ENCODE measurements around the gene PIAS4. TPM values are rescaled to one million over a fixed set of nuclear protein-coding genes. Genes with fewer than 3 reads are reported as not detected.

Gene PIAS4
- total RNA-seq, 2 experiments from 2014 or later = 16.1 to 20.1 TPM

DNA sequence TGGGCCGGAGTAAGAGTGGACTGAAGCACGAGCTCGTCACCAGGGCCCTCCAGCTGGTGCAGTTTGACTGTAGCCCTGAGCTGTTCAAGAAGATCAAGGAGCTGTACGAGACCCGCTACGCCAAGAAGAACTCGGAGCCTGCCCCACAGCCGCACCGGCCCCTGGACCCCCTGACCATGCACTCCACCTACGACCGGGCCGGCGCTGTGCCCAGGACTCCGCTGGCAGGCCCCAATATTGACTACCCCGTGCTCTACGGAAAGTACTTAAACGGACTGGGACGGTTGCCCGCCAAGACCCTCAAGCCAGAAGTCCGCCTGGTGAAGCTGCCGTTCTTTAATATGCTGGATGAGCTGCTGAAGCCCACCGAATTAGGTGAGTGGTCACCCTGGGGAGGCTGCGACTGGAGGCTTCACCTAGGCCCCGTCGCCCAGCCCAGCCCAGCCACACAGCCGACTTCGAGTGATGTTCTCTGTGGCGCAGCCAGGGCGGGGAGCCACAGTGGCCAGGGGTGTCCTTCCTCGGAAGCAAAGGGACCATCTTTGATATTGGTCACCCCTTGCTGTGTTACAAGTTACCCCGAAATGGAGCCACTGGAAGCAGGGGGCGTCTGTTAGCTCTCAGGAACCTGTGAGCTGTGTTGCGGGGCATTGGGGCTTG lies 5.6 kb downstream of the PIAS4 start:
- peaks cover 36% of the 10 kb centered on the region for H3K4me1 Mint-ChIP-seq (ENCODE audit: low read depth)
- DNase-seq = no peak
- H3K9me3 Mint-ChIP-seq = no peaks in the 10 kb centered on the region
- H3K4me3 Mint-ChIP-seq = no peak overlapping the region
- no peak overlapping the region for H3K27ac Mint-ChIP-seq
- intact Hi-C loops (cut with micrococcal nuclease) = no loop called here
- H3K36me3 Mint-ChIP-seq (ENCODE audit: low read depth) = peaks cover 3% of the 10 kb centered on the region
- CTCF ChIA-PET = no interaction called here
- H3K27me3 Mint-ChIP-seq (ENCODE audit: low read depth) = no peaks in the 10 kb centered on the region

DNA sequence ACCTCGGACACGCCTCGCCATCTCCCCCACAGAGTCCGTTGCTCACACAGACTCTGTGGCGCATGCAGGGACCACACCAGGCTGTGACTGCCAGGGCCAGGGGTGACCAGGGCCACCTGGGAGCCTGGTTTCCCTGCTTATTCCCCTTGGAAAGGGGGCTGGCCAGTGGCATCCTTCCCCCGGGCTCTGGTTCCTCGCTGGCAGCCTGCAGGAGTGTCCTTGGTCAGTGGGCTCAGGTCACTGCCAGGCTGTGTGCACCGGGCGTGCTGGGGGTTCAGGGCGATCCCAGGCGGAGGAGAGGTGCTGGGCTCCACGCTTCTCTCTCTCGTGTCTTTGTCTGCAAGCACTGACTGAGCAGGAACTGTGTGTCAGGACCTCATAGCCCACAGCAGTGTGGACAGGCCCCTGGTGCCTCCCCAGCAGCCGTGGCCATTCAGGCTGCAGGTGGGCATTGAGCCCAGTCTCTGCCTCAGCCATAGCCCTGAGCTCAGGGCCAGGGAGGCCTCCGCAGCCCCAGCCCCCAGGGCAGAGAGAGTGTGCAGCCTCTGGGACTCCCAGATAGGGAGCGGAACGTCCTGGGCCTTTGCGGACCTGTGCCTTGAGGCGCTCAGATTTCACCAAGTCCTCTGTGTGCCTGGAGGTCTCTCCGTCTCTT lies 6.5 kb downstream of the PIAS4 start:
- Mint-ChIP-seq H3K27me3 (ENCODE audit: low read depth) (no peaks in the 10 kb centered on the region), H3K27ac (no peak overlapping the region), H3K36me3 (ENCODE audit: low read depth) (peaks cover 3% of the 10 kb centered on the region), H3K9me3 (no peaks in the 10 kb centered on the region), H3K4me1 (ENCODE audit: low read depth) (peaks cover 30% of the 10 kb centered on the region), H3K4me3 (no peak overlapping the region)
- no peak for DNase-seq
- intact Hi-C loops (cut with micrococcal nuclease) = no loop called here
- CTCF ChIA-PET = no interaction called here

DNA sequence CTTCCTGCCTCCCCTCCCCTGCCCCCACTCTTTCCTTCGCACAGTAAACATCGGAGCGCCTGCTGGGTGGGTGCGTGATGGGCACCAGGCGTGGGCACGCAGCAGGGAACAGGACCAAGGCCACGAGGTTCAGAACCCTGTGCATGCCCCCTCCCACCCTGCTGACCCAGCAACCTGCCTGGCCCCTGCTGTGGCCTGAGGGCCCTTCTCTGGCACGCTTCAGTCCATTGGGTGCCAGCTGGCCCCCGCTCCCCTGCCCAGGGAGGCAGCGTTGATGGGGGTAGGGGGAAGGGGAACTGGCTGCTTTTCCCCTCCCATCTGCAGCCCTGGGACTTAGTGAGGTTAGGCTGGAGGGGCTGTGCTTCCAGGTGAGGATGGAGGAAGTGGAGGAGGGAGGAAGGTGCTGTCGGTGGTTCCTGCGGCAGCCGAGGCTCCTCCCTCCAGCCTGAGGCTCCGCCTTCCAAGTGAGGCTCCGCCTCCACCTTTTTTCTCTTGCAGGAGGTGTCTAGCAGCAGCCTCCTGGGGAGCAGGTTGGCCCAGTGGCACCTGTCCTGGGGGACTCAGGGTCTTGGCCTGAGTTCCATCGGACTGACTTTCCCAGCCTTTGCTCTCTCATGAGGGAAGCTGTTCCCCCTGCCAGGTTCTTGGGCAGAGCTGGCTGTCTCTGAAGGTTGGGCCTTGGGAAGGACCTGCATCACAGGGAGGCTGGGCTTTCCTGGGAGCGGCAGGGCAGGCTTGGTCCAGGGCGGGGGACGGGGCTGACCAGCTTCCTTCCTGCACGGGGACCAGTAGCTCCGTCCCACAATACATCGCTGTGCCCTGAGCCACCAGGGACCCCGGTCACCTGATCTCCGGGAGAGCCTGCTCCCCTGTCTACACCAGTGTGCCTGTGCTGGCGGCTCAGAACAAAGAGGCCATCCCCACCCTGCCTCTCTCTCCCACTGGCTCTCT lies 7.3 kb downstream of the PIAS4 start:
- peak; percentile 37 for DNase-seq
- Mint-ChIP-seq H3K27me3 (ENCODE audit: low read depth) (no peaks in the 10 kb centered on the region), H3K4me1 (ENCODE audit: low read depth) (peaks cover 22% of the 10 kb centered on the region), H3K9me3 (no peaks in the 10 kb centered on the region), H3K36me3 (ENCODE audit: low read depth) (peaks cover 3% of the 10 kb centered on the region), H3K4me3 (no peak overlapping the region), H3K27ac (no peak overlapping the region)
- intact Hi-C loops (cut with micrococcal nuclease) = no loop called here
- CTCF ChIA-PET = no interaction called here

DNA sequence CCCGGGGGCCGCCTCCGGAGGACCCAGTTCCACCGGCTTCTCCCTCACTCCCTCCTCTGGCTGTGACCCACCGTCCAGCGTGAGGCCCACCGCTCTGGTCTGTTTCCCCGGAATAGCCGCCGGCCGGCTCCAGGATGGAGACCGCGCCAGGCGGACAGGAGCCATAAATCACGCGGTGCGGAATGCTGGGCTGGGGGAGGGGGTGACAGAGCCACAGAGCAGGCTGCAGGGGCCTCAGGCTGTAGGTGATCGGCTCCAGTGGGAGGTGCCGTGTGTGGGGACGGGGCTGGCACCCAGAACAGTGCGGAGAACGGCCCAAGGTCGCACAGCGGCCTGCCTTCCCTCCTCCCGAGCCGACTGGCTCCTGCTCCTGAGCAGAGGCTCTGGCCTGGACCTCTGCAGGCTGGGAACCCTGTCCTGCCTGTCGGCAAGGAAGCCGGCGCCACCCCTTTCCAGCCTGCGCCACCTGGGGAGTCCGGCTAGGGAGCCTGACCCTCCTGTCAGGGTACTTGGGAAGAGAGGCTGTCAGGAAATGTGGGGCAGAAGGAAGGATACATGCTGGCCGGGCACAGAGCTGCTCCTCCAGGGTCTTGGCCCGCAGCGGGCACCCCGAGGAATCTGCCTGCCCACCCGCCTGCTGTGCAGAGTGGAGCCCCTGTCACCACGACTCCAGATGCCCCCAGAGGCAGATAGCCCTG lies 8.3 kb downstream of the PIAS4 start:
- no peaks in the 10 kb centered on the region for H3K27me3 Mint-ChIP-seq (ENCODE audit: low read depth)
- DNase-seq = no peak
- peaks cover 3% of the 10 kb centered on the region for H3K36me3 Mint-ChIP-seq (ENCODE audit: low read depth)
- no peak overlapping the region for H3K27ac Mint-ChIP-seq
- H3K9me3 Mint-ChIP-seq = no peaks in the 10 kb centered on the region
- peaks cover 17% of the 10 kb centered on the region for H3K4me1 Mint-ChIP-seq (ENCODE audit: low read depth)
- CTCF ChIA-PET = no interaction called here
- no peak overlapping the region for H3K4me3 Mint-ChIP-seq
- intact Hi-C loops (cut with micrococcal nuclease) = no loop called here

DNA sequence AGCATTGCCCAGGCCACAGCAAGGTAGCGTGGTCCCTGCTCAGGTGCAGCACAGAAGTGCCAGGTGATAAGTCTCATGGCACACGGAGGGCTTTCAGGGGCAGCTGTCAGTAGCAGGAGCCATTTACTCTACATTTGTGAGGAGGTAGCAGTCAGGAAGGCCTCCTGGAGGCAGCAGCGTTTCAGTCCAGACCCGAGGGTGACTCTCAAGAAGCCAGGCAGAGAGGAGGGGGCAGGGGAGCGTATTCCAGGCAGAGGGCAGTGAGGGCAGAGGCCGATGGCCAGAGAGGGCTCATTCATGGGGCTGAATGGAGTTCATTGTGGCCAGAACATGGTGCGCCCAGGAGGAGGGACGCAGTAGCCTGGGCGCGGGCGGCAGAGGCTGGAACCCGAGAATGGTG lies 8.9 kb downstream of the PIAS4 start:
- Mint-ChIP-seq H3K27me3 (ENCODE audit: low read depth) (no peaks in the 10 kb centered on the region), H3K4me3 (no peak overlapping the region), H3K36me3 (ENCODE audit: low read depth) (peaks cover 3% of the 10 kb centered on the region), H3K4me1 (ENCODE audit: low read depth) (peaks cover 11% of the 10 kb centered on the region), H3K9me3 (no peaks in the 10 kb centered on the region), H3K27ac (no peak overlapping the region)
- no peak for DNase-seq
- intact Hi-C loops (cut with micrococcal nuclease) = no loop called here
- CTCF ChIA-PET = no interaction called here

DNA sequence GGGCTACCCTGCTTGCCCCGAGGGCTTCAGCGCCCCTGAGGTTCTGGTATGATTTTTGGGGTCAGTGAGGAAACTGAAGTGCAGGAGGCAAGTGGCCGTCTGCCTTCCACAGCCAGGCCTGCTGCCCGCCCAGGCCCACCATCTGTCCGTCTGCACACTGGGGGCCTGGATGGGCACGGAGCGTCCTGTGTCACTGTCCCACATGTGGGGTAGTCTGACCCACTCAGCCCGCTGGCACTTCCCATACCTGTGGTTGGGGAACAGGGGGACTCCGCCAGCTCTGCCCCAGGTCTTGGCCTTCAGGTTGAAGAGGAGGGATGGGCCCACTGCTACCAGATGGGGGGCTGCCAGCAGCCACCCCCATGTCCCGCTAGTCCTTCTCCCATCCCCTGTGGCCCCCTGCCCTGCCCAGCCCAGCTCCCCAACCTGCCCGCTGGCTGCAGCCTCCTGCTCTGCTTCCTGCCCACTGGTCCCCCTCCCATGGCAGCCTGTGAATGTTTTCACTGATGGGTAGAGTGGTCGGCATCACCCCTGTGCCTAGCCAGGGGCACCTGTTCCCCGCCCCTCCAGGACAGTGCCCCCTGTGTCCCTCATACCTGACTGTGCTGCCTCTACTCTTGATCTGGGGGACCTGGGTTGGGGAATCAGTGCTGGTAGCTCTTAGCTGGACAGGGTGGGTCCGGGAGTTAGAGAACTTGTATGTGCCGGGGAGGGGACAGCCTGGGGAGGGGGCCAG lies 9.5 kb downstream of the PIAS4 start:
- H3K27me3 Mint-ChIP-seq (ENCODE audit: low read depth) = no peaks in the 10 kb centered on the region
- CTCF ChIA-PET = interaction anchor here (1.0 kb wide), 1 partner anchor 123 kb away, joined by 3 read pairs; no protein-coding TSS in a partner anchor
- peaks cover 11% of the 10 kb centered on the region for H3K4me1 Mint-ChIP-seq (ENCODE audit: low read depth)
- H3K27ac Mint-ChIP-seq = no peak overlapping the region
- H3K9me3 Mint-ChIP-seq = no peaks in the 10 kb centered on the region
- no peak for DNase-seq
- H3K36me3 Mint-ChIP-seq (ENCODE audit: low read depth) = peaks cover 7% of the 10 kb centered on the region
- no peak overlapping the region for H3K4me3 Mint-ChIP-seq
- intact Hi-C loops (cut with micrococcal nuclease) = no loop called here

DNA sequence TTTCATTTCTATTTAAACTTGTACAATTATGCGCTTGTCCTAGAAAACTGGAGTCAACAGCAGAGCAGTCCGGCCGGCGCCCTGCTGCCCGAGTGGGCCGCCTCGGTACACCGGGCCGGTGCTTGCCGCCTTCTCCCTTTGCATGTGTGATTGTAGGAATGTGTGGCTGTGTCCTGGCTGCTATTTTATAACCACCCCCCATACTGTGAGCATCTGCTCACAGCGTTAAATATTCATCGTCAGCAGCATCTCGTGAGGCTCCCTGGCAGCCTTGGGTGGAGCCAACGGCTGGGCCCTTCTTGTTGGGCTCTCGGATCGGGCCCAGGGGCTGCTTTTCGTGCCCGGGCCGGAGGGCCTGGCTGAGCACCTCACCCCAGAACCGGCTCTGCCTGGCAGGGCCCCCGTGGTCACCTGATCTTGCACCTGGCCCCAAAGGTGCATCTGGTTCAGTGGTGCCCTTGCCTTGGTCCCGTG lies 10.6 kb downstream of the PIAS4 start:
- CTCF ChIA-PET = interaction anchor here (1.0 kb wide), 1 partner anchor 122 kb away, joined by 3 read pairs; no protein-coding TSS in a partner anchor
- H3K36me3 Mint-ChIP-seq (ENCODE audit: low read depth) = peaks cover 8% of the 10 kb centered on the region

DNA sequence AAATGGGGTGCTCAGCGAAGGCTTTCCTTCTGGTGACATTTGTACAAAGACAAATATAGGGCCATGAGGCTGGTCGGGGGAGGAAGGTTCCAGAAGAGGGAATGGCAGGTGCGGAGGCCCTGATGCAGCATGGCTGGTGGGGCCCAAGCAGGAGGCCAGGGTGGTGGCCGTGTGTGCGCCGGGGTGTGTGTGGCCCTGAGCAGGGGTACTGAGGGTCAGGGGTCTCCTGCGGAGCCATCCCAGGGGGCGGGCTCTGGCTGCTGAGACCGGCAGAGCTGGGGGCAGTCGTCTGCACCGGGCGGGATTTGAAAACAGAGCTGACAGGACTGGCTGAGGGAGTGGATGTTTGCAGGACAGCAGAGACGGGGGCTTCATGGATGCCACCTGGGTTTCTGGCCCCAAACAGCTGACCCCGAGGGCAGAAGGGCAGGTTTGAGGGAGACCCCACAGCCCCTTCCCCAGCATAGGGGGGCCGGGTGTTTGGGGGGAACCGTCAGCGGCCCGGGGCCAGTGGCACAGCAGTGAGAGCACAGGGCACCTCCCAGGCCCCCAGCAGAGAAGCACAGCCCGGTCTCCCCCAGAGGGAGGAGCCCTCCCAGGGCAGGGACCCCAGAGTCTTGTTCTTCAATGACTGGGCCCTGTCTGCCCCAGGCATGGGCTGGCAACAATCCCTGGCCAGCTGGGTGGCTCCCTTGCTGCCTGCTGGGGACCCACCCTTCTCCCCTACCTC lies 11.4 kb downstream of the PIAS4 start:
- intact Hi-C loops (cut with micrococcal nuclease) = no loop called here
- Mint-ChIP-seq H3K36me3 (ENCODE audit: low read depth) (peaks cover 7% of the 10 kb centered on the region), H3K9me3 (no peaks in the 10 kb centered on the region), H3K27ac (no peak overlapping the region), H3K27me3 (ENCODE audit: low read depth) (no peaks in the 10 kb centered on the region), H3K4me3 (no peak overlapping the region), H3K4me1 (ENCODE audit: low read depth) (peaks cover 3% of the 10 kb centered on the region)
- no peak for DNase-seq
- CTCF ChIA-PET = no interaction called here

More for the DNA sequence above, 10.6 kb downstream of the PIAS4 start:
- Mint-ChIP-seq H3K4me3 (no peak overlapping the region), H3K4me1 (ENCODE audit: low read depth) (peaks cover 4% of the 10 kb centered on the region), H3K9me3 (no peaks in the 10 kb centered on the region), H3K27me3 (ENCODE audit: low read depth) (no peaks in the 10 kb centered on the region), H3K27ac (no peak overlapping the region)
- intact Hi-C loops (cut with micrococcal nuclease) = no loop called here
- no peak for DNase-seq

DNA sequence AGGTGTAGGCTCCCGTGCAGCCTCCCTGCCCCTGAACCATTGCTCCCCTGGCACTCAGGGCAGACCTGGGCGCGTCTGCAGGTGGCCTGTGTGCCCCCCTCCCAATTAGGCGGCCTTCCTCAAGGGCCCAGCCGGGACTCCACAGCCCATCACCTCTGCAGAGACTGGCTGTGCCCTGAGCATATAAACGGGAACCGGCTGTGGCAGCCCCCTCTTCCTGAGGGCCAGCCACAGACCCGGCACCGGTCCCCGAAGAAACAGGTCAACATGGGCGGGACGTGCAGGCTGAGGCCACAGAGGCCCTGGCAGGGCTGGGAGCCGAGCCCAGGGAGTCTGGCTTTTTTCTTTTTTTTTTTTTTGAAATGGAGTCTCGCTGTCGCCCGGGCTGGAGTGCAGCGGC lies 12.0 kb downstream of the PIAS4 start:
- peaks cover 2% of the 10 kb centered on the region for H3K4me1 Mint-ChIP-seq (ENCODE audit: low read depth)
- intact Hi-C loops (cut with micrococcal nuclease) = no loop called here
- H3K36me3 Mint-ChIP-seq (ENCODE audit: low read depth) = peaks cover 7% of the 10 kb centered on the region
- H3K9me3 Mint-ChIP-seq = no peaks in the 10 kb centered on the region
- H3K4me3 Mint-ChIP-seq = no peak overlapping the region
- H3K27ac Mint-ChIP-seq = no peak overlapping the region
- no peak for DNase-seq
- CTCF ChIA-PET = interaction anchor here (0.7 kb wide), 1 partner anchor 1613 kb away, joined by 3 read pairs; no protein-coding TSS in a partner anchor
- no peaks in the 10 kb centered on the region for H3K27me3 Mint-ChIP-seq (ENCODE audit: low read depth)

DNA sequence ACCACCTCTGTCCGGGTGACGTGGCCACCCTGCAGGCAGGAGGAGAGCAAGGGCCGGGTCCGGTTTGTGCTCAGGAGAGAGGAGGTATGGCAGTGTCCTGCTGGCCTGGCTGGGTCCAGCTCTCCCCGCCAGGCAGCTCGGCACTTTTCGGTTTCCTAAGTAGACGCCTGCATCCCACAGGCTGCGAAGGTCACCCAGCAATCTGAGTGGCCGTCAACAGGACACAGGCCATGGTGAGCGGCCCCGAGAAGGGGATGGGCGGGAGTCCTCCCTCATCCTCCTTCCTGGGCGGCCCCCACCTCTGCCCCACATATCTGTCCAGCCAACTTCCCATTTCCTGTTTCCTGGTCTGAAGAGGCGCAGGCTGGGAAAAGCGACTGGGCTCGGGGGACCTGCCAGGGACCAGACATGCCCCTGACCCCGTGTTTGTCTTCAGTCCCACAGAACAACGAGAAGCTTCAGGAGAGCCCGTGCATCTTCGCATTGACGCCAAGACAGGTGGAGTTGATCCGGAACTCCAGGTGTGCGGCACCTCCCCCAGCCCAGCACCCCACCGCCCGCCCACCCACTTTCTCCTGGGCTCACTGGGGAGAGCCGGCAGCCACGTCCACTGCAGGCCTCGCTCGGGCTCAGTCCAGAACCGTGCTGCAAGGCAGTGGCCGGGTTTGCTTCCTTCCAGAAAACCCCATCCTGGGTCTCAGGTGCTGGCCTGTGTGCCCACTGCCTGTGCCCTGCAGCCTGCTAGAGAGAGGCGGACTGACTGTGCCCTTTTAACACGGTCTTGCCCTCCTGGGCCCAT lies 16.3 kb downstream of the PIAS4 start:
- H3K36me3 Mint-ChIP-seq (ENCODE audit: low read depth) = peaks cover 6% of the 10 kb centered on the region
- no peak overlapping the region for H3K27ac Mint-ChIP-seq
- H3K9me3 Mint-ChIP-seq = no peaks in the 10 kb centered on the region
- H3K27me3 Mint-ChIP-seq (ENCODE audit: low read depth) = no peaks in the 10 kb centered on the region
- H3K4me3 Mint-ChIP-seq = no peak overlapping the region
- no peaks in the 10 kb centered on the region for H3K4me1 Mint-ChIP-seq (ENCODE audit: low read depth)
- CTCF ChIA-PET = no interaction called here
- DNase-seq = no peak
- intact Hi-C loops (cut with micrococcal nuclease) = no loop called here
